Stimulated activated CD4-positive, alpha-beta T cell treated with anti-CD3 and anti-CD28 coated beads, Interleukin-2, amount 100 ng/mL, for 24 hours (primary cell): ENCODE measurements around the gene RPL31.

Experiments used
- DNase-seq, 2 donors: peaks; one replicate each; pipeline ENCODE4 v3.0.0-alpha.2; 2020

The RPL31 gene

DNA sequence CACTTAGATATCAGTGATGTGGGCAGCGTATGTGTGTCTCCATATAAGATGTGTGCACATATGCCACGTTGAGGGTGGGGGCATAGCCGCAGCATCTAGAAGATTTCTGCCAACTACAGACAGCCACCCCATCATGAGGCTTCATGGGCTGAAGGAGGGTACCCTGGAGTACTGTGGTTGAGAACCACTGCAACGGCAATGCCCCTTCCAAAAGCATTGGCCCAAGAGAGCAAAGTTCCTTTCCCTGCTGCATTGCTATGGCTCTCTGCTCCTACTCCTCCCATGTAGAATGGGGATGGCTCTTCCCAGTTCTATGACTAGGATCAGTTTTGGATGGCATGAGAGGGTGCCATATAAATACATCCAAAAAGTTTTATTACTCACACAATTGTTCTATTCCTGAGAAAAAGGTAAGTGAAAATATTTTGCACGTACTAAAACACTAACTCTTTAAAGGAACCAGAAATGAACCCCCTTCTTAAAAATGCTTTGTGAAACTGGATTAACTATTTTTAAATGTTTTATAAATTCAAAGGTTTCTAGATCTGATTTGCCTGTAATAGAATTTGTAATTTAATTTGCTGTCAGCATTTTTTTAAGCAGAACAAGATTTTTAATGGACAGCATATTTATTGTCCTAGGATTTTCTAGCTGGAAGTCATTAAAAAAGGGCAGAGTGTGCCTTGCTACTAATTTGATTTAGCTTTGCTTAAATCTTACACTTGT lies 4.4 kb upstream of the RPL31 start:
- DNase-seq: no peak

DNA sequence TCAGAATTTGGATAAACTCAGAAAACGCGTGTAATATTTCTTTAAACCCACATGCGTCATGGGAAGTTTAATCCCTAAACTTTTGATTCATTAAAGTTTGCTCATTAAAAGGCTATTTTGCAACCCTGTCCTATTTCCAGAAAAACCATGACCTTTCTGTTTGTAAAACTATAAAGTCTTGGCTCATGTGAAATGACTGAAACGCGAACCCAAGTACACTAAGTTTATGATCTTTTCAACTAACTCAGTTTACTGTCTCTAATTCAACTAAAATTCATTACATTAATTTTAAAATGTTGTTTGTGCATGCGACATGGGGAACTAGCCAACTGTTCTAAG lies 3.9 kb upstream of the RPL31 start:
- DNase-seq: no peak

DNA sequence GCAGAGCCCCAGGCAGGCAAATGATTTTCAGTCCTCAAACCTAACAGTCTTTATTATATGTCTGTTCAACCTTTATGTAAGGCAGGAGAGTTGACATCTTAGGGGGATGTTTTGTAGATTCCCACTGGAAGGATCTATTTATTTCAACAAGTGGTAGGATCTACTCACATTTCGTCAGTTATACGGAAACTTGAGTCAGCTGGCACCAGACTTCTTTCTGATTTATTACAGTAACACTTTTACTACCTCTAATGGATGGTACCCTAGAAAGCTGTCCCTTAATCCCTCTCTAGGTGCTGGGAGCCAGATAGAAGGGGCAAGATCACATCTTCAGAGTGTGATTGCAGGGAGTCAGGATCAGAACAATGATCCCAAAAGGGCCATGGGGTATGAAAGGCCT lies 2.1 kb upstream of the RPL31 start:
- no peak for DNase-seq

DNA sequence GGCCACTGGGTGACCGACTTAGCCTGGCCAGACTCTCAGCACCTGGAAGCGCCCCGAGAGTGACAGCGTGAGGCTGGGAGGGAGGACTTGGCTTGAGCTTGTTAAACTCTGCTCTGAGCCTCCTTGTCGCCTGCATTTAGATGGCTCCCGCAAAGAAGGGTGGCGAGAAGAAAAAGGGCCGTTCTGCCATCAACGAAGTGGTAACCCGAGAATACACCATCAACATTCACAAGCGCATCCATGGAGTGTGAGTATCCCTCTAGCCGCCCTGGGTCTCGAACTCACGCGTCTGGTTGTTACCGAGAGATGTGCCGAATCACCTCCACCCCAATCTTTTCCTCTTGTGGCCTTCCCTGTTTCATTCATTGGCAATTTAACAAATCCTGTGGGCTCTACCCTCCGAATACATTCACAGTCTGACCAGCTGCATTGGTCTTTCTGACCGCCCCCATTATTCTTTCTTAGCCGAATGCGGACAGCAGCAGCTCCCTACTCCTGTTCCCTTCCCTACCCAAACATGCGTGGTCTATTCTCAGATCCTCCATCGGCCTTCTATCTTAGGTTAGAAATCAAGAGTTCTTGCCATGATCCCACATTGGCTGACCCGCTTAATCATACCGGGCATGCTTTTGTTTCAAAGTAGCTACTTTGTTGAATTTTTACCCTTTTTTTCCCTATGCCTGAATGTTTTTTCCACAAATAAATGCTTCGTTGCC lies 631 bp downstream of the RPL31 start:
- peak in 1 of 2 donors; percentile 44 for DNase-seq

DNA sequence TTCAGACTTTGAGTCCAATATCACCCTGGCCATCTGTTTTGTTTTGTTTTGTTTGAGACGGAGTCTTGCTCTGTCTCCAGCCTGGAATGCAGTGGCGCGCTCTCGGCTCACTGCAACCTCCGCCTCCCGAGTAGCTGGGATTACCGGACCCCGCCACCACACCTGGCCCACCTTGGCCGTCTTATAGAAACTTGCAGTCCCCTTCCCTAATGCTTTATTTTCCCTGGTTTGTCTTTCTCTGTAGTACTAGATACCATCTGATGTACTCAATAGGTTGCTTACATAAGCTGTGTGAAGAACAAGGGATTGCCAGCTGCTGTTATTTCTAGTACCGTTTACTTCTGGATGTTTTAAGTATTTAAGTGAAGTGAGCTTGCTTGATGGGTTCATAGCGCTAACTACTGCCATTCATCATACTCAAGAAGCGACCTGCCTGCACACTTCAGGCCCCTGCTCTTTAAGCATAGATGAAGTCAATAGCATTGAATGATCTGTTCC lies 1.2 kb downstream of the RPL31 start:
- no peak for DNase-seq

DNA sequence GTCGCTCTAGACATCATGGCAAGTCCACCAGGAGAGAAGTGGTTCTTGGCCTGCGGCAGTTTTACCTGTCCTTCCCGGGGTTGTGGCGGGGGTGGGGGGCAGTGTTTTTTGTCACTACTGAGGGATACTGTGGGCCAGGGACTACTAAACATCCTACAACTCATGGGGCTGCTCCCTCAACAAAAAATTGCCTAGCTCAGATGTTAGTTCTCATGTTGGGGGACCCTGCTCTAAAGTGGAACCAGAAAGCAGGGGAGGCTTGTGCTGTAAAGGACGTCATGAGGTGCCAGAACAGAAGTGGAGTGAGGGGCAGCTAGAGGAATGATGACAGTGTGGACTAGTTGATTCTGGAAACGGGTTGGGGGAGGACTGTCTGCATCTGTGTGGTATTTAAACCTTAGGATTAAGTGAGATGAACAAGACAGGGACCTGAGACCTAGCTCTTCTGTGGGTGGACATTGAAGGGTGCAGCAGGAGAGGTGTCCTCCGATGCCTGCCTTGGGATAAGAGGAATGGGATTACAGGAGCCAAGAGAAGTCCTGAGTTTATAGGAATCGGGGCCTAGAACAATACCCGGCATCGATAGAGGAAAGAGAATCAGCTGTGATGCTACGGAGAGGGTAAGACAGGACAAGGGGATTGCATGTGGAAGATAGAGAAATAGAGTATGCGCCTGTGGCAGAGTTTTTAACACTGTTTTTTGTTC lies 2.7 kb downstream of the RPL31 start:
- no peak for DNase-seq

DNA sequence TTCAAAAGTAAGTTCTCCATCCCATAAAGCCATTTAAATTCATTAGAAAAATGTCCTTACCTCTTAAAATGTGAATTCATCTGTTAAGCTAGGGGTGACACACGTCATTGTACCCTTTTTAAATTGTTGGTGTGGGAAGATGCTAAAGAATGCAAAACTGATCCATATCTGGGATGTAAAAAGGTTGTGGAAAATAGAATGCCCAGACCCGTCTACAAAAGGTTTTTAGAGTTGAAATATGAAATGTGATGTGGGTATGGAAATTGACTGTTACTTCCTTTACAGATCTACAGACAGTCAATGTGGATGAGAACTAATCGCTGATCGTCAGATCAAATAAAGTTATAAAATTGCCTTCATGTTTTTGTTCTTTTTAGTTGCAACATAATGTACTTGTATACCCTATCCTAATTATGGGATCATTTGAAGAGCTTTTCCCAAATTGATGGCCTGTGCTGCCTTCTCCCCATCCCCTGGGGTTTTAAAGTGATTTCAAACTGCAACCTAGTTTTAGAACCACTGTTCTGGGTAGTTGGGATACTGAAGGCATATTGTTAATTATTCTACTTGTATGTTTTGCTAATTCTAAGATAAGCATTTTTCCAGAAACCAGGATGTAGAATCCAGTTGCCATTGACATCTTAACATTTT lies 4.1 kb downstream of the RPL31 start:
- DNase-seq: no peak

DNA sequence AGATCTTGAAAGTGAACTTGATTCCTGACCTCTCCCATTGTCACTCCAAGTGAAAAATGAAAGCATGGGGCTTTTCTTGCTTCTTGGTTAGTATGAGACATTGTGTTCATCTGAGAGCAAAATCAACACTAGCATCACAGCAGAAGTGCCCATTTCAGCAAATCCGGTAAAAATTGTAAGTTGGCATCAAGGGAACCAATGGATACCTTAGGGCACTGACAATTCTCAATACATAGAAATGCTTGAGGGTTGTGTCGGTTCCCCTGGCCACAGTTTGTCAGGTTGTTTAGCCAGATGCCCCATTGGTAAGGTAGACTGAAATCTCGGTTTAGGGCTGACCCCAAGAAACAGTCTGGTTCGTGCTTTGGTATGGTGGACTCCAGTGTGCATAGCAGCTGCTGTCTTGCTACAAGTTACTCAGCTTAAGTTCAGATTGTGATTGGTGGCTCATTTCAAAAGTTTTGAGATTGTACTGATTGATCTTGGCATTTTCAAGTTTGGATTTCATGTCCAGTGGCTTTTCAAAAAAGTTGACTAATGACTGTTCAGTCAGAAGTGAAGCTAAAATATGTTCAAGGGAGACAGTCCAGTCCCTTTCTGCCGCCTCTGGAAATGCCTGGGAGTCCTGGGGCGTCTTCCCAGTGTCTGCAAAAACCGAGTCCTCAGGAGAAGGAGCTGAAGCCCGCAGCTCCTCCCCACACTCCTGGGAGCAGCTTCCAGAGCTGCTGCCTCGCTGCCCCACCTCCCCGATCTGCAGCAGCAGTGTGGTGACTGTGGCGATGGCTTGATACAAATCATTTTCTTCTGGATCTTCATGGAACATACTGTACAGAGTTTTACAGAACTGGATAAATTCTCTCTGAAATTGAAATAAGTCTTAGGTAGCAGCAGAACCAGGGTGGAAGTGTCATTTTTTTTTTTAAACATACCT lies 5.6 kb downstream of the RPL31 start:
- no peak for DNase-seq

DNA sequence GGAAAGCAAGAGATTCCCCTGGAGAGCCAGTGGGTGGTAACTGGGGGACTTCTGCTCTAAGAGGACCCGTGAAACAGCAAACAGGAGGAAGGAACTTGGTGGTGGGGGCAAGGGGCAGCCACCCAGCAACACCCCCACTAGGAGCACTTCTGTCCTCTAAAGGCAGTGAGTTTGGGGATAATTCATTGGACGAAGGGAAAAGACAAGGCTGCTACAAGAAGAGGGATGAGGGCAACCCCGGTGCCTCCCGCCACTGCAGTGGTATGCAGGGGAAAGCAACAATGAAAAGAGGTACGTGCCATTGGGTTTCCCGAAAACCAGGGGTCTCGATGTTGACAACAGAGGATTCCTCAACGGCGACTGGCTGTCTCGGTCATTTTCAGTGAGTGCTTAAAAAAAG lies 9.1 kb downstream of the RPL31 start:
- DNase-seq: no peak

DNA sequence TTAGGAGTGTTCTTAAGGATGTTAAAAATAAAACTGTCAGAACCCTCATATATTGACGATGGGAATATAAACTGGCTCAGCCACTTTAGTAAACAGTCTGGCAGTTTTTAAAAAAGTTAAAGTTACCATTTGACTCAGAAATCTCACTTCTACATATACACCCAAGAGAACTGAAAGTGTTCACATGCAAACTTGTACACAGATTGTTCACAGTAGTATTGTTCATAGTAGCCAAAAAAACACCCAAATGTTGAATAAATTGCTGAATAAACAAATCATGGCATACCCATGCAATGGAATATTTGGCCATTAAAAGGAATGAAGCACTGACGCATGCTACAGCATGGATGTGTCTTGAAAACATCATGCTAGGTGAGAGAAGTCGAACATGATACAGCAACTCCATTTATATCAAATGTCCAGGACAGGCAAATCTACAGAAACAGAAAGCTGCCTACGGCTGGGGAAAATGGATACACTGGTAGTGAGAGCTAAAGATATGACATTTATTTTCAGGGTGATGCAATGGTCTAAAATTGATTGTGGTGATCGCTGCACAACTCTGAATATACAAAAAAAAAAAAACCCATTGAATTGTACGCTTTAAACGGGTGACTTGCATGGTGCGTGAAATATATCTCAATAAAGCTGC lies 10.1 kb downstream of the RPL31 start:
- no peak for DNase-seq

DNA sequence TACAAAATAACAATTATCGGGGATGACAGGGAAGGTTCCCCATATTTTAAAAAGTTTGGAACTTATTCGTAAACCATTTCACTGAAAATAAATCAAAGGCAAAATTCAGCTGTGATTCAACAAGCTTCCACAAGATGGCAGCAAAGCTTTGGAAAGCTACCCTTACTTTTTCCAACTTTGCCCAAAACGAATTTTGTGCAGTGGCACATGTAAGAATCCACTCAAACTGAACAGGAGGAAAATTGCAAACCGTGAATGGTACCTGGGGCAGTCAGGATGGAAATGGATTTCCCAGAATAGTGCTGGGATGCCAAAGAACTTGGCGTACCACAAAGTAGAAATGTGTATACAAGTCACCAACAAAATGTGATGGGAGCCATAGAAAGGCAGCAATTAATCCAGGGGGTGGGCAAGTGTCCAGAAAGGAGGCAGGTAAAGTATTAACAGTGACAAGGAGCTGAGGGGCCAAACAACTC lies 10.7 kb downstream of the RPL31 start:
- peak in 1 of 2 donors; percentile 55 for DNase-seq

DNA sequence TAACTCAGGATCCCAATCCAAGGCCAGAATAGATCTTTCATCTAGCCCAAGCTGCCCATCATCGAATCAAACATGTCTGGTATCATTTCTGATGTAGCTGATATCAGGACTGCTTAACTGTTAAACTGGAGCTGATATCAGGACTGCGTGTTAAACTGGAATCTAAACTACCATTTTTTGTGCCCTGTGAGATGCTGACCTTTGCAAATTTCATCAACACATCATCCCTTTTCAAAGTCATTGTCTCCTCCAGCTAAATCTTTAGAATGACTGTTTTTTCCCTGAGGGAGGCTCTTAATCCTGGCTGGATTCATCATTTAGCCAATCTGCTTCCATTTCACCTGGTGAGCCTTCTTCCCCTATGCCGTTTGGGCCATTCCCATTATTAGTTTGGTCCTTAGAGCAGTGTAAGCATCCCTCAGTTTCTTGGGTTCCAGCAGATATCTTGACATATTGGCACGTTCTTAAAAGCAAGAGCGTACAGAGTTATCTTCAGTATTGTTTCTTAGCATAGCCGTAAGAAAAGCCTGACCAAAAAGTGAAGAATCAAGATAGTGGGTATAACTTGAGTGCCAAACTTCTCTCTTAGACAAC lies 12.3 kb downstream of the RPL31 start:
- no peak for DNase-seq

DNA sequence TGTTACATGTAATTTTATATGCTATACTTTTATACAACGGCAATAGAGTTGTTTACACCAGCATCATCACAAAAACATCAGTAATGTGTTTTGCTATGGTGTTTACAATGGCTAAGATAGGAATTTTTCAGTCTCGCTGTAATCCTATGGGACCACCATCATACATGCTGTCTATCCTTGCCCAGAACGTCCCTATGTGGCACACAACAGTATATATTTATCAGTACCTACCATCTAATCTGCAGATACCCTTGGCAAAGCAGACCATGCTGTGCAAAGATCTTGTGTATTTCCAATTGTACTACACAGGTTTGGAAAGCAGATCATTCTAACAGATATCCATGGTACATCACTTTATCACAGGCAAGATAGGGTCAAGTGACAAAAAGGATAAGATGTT lies 15.3 kb downstream of the RPL31 start:
- DNase-seq: no peak

DNA sequence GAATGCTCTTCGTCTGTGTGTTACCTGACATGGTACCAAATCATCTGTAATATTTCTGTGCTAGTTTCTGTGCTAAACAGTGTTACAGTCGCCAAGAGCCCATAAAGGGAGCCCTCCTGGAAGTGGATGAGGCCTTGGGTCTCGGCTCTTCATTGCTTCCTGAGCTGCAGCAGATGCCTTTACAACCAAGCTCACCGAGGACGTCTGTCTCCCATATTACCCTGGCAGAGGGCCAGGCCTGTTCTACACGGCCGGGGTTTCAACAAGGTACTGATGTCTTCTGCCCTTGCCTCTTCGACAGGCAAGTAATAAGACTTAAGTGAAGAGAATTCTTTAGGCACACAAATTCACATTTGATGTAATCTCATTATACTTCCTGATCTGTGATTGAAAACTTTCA lies 16.8 kb downstream of the RPL31 start:
- DNase-seq: no peak

DNA sequence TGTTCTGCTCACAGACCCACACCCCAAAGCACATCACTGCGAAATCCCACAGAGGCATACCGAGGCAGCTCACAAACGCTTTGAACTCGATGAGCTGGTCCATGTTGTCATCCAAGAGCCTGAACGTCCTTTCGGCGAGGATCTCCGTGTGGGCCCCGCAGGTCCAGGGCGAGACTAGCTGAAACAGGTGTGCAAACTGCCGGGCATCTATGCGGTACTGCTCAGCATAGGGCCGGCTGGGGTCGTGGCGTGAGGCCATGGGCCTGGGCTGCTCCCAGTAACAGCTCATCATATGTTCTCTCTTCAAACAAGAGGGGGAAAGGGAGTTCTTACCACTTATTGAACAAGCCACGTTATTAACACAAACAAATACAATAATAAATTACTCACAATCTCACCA lies 20.1 kb downstream of the RPL31 start:
- no peak for DNase-seq

DNA sequence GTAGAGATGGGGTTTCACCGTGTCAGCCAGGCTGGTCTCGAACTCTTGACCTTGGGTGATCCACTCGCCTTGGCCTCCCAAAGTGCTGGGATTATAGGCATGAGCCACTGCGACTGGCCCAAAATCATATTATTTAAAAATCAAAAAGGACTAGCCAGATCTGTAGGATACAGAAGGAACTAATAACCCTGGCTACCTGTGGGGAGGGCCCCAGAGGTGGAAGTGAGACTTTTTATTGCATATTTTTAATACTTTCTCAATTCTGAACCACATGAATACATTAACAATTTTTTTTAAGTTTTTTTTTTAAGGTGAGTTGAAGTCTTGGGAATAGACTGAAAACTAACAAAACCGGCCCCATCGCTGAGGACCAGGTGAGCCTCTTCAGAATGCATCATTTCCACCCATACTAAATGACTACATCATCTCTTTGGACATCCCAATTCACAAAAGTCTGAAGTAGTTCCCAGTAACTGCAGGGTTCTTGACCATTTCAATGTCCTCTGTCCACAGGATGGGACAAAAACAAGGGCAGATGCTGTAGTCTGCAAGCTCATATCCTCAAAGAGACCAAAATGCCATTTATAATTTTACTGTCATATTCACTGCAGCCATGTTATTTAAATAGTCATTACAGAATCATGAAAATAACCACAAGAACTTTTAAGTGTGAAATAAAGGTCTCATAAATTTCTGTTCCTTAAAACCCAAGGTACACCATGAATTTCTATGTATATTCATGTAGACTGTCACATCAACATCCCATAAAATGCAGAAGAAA lies 21.4 kb downstream of the RPL31 start:
- DNase-seq: no peak

DNA sequence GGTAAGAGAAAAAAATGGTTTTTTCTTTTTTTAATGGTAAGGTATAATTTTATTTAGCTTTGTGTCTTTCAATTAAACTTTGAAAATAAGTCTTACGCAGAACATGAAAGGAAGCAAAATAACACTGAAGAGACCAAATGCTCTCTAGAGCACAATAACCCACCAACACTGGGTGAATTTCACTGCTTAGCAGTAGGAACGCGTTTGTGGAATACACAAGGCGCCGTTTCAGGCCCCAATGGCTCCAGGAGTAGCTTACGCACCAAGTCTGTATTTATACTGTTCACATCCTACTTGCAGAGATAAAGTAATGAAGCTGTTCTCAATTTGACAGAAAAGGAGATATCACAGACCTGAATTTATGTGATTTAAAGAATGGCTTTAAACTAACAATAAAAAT lies 23.5 kb downstream of the RPL31 start:
- DNase-seq: no peak

DNA sequence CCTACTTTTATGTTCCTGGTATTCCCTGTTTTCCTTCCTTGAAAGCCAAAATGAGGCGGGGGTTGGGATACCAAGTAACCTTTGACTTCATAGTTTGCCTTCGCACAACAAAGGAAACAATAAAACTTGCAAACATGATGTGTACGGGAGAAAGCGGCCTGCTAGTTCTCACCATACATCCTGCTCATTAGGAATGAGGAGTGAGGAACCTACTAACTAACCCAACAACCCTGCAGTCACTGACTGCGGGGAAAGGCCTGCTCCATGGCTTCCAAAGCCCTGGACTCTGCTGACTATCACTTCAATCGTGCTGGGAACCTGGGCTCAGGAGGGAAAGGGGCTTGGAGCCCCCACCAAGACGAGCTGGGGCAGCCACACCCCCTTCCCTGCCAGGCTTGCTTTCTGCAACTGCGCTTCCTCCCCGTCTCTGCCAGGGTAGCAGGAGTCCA lies 24.2 kb downstream of the RPL31 start:
- DNase-seq: no peak

DNA sequence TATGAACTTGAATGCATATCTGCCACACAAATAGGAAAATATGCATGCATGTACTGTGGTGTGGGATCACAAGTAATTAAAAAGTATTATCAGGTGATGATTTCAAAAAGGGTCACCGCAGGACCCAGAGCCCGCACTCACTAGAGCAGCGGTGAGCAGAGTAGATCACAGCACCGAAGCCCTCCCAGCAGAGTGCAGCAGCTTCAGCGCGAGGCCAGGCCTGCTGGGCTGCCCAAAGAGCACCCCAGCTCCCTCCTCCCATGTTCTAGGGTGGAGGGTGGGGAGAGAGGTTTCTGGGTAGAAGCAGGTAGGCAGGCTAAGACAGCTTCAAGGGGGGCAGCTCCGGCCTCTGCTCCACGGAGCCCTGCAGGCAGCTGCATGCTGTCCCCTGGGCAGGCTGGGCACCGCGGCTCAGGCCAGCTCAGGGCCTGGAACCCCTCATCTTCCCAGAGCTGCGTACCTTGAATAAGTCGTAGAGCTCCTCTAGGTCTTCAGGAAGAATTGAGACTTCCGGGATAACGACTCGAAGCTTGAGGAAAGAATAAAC lies 24.9 kb downstream of the RPL31 start:
- no peak for DNase-seq

DNA sequence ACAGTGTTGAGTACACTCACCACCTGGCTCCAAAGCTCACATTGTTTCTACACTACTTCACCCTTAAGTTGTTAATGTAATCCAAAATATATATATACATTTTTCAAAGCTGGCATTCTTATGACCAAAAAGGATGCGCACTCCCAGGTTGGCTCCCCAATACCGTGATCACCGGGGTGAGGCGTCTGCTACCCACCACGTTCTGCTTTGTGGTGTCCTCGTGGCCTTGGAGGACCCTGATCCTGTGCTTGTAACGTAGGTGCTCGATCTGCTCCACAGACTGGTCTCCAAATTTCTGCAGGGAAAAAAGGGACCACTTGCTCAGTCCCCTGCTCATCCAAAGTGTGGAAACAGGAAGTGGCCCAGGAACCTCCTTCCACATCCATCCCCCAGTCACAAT lies 25.8 kb downstream of the RPL31 start:
- no peak for DNase-seq
